Ramos (cell line): Measurements from ENCODE around the gene SPATA20.

Source experiments
- in situ Hi-C: fragments of 300-500 bp; cut with MboI; formaldehyde crosslinking; loops from one replicate; pipeline ENCODE4 v1.14.3; 2022; ENCODE audit warnings: low sequenced_read_pairs; ENCODE audit not compliant: unreplicated experiment

SPATA20 gene

GRCh38 chr17:50571681-50572080 lies 24.7 kb downstream of the SPATA20 start:
- in situ Hi-C loops: no loop called here

DNA sequence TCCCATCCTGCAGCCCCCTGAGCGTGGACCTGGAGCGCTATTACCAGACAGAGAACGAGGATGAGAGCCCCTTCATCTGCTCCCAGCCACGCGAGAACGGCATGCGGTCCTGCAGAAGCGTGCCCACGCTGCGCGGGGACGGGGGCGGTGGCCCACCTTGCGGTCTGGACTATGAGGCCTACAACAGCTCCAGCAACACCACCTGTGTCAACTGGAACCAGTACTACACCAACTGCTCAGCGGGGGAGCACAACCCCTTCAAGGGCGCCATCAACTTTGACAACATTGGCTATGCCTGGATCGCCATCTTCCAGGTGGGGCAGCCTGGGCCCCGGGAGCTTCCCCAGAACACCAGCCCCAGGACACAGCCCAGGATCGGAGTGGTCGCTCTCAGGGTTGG lies 25.6 kb downstream of the SPATA20 start:
- in situ Hi-C loops: no loop called here

DNA sequence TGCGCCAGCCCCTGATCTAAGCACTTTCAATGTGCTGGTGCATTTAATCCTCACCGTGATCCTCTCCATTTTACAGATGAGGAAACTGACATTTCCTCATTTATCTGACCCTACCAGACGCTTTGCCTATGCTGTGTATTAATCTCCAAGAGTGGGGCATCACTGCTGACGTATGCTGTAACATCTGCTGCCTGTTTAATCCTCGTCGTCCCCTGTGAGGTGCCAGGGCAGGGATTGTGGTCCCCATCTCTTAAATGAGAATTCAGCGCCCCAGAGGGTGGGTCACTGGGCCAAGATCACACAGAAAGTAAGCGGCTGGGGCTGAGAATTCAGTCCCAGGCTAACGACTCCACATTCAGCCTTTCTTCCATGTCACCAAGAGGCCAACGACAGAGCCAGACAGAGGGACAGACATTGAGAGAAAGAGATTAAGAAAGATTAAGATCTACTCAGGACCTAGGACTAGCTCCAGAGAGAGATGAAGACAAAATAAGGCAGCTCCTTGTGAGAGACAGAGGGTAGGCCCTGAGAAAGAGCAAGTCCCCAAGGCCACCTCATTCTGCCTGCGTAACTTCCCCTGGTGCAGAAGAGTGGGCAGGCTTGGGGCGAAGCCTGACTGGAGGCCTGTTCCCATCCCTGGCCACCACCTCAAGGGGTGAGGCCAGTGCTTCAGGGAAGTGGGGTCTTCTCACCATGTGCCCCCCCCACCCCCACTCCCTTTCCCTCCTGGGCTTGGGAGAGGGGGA lies 27.1 kb downstream of the SPATA20 start:
- in situ Hi-C loops: no loop called here

- in situ Hi-C loops: no loop called here
Observed at GRCh38 chr17:50575581-50576210, 28.7 kb downstream of the SPATA20 start.

GRCh38 chr17:50576864-50577263 lies 29.9 kb downstream of the SPATA20 start:
- in situ Hi-C loops: no loop called here

GRCh38 chr17:50577451-50577954 lies 30.5 kb downstream of the SPATA20 start:
- in situ Hi-C loops: no loop called here

DNA sequence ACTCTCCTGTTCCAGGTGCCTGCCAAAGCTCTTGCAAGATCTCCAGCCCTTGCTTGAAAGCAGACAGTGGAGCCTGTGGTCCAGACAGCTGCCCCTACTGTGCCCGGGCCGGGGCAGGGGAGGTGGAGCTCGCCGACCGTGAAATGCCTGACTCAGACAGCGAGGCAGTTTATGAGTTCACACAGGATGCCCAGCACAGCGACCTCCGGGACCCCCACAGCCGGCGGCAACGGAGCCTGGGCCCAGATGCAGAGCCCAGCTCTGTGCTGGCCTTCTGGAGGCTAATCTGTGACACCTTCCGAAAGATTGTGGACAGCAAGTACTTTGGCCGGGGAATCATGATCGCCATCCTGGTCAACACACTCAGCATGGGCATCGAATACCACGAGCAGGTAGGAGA lies 31.2 kb downstream of the SPATA20 start:
- in situ Hi-C loops: no loop called here

GRCh38 chr17:50579399-50579798 lies 32.4 kb downstream of the SPATA20 start:
- in situ Hi-C loops: no loop called here

DNA sequence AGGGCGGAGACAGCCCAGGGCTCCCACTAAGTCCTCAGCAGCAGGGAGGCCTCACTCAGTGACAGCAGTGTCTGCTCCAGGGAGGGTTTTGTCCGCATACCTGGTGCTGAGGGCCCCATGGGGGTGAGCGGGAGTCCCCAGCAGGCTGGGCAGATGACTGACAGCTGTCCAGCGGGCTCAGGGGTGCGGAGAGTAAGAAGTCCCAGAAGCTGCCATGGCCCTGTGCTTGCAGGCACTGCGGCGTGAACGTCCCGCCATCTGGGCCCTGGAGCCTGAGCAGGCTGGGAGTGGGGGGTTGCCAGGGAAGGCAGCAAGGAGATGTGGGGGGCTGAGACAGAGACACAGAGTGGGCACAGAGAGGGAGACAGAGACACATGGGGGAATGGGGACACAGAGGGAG lies 33.7 kb downstream of the SPATA20 start:
- in situ Hi-C loops: no loop called here

- in situ Hi-C loops: no loop called here
Observed at GRCh38 chr17:50581316-50581715, 34.3 kb downstream of the SPATA20 start.

DNA sequence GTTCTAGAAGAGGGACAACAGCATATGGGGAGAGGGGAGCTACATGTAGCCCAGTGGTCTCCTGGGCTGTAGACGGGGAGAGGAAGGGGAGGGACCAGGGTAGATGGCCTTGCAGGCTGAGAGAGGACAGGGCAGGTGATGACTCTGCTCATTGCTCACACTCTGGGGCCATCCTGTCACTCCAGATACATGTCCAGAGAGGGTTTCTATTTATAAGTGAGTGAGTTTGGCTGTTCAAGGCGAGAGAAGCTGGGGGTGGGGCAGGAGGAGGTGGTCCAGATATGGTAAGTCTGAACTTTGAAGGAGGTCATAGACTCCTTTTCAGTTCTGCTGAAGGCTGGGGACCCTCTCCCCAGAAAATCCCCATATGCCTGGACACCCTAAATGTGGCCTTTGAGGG lies 35.8 kb downstream of the SPATA20 start:
- in situ Hi-C loops: no loop called here

DNA sequence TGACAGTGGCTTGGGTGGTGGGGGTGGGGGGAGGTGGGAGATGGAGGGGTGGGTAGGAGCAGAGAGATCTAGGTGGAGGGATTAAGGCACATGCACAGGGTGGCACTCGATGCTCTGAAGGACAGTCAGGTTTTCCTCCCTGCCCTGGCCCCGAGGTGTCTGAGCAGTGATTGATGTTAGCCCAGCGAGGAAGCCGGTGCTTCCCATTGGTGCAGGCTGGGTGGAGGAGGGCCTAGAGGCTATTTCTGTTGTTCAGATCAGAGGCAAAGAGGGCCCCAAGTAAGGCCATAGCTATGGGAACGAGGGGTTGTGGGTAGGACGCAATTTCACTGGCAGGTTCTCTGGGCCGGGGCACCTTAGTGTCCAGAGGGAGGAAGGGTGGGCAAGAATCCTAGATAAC lies 36.7 kb downstream of the SPATA20 start:
- in situ Hi-C loops: no loop called here

GRCh38 chr17:50584116-50584515 lies 37.1 kb downstream of the SPATA20 start:
- in situ Hi-C loops: no loop called here

- in situ Hi-C loops: no loop called here
Observed at GRCh38 chr17:50584749-50585148, 37.8 kb downstream of the SPATA20 start.

GRCh38 chr17:50585346-50585745 lies 38.4 kb downstream of the SPATA20 start:
- in situ Hi-C loops: no loop called here

- in situ Hi-C loops: no loop called here
Observed at GRCh38 chr17:50585891-50586290, 38.9 kb downstream of the SPATA20 start.

DNA sequence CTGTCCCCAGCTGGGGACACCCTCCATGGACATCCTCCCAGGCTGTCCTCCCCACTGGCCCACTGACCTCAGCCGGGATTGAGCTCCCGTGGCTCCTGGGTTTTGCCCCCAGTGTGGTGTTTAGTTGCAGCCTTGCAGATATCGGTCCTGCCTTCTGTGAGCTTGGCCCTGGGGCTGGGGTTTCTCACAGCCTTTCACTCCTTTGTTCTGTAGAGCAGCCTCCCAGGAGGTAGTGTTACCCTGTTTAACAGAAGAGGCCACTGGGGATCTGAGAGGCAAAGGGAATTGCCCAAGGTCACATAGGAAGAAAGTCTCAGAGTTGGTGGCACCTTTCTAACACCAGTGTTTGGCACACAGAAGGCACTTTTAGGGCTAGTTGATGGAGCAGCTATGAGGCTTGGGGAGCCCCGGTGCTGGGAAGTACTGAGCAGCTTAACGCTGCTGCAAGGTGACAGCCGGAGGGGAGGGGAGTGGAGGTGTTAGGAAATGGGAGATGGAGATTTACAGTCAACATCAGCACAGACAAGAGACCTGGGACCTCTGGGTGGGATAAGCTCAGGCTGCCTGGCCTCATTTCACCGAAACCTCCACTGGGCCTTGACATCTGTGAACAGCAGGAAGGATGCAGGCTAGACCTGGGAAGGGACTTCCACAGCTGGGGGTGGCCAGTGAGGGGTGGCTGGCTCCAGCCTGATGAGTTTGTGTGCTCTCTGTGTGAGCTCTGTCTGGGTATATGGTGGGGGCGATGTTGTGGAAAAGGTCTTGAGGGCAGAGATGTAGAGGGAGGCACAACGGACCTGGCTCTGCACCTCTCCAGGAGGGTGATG lies 39.7 kb downstream of the SPATA20 start:
- in situ Hi-C loops: no loop called here

DNA sequence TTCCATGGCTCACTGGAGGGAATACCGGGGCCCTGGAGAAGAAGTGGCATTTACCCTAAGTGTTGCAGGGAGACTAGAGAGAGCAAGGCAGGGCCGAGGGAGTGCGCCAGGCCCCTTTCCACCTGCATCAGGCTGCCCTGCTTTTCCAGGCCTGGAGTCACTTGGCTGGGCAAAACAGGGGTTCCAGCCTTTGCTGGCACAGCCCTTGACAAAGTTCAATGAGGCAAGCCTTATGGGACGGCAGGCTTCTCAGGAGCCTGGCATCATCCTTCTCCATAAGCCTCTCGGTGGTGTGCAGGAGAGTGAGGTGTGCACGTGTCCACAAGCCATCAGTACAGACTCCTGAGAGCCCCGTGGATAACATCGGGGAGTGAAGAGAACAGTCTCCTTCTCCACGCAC lies 40.6 kb downstream of the SPATA20 start:
- in situ Hi-C loops: no loop called here

DNA sequence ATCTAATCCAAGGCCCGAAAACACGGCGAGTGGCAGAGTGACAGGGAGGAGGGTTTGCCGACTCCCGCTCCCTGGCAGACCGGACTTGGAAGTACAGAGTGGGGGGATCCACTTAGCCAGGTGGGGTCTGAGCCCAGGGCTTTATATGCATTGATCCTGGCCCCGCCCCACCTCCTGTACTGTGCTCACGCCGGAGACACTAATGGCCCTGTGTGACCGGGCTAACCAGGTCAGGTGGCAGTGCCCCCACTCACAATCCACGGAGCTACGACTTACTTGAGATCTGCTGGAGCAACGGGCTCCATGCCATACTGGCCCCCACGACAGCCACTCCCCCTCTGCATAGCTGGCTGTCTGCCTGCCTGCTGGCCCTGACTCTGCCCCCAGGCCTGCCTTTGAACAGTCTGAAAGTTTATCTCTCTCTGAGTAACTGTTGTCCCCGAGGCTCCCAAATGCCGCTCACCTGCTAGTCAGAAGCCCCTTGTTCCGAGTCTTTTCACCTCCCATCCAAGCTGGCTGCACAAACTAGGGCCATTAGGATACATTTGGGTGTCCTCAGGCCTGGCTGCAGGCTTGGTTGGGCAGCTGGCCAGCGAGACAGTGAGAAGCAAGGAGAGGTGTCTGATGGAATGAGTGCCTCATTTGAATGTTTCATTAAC lies 41.5 kb downstream of the SPATA20 start:
- in situ Hi-C loops: no loop called here

GRCh38 chr17:50589095-50589705 lies 42.2 kb downstream of the SPATA20 start:
- in situ Hi-C loops: no loop called here
